Transverse colon (tissue), 4 donors: ENCODE results near the gene OR1N1. TPM values are rescaled to one million over a fixed set of nuclear protein-coding genes. Genes with fewer than 3 reads are reported as not detected.

Experiments
- DNase-seq: peaks from one replicate; pipeline ENCODE4 v3.0.0-alpha.2; 2019
- H3K27ac ChIP-seq, 4 donors: fragments of 200-600 bp; sonication (generic); 2 replicates each; pipeline ENCODE4 v1.5.1; 2016 to 2018; ENCODE audit warnings: inconsistent platforms in 4 of 4
- H3K27me3 ChIP-seq: fragments of 200-600 bp; sonication (generic); 2 replicates; pipeline ENCODE4 v1.5.1; 2017; ENCODE audit warnings: inconsistent platforms
- H3K36me3 ChIP-seq, 4 donors: fragments of 200-600 bp; sonication (generic); 2 replicates each; pipeline ENCODE4 v1.5.1; 2017 to 2019; ENCODE audit warnings: inconsistent platforms in 4 of 4
- H3K4me1 ChIP-seq, 4 donors: fragments of 200-600 bp; sonication (generic); 2 replicates each; pipeline ENCODE4 v1.5.1; 2017 to 2020; ENCODE audit warnings: inconsistent platforms in 4 of 4
- H3K4me3 ChIP-seq, 4 donors: fragments of 200-600 bp; sonication (generic); 1 replicate in 1 of 4; 2 replicates in 3 of 4; pipeline versions ENCODE4 v1.5.1 to v1.6.1; 2017 to 2019; ENCODE audit warnings: inconsistent platforms in 4 of 4
- H3K9me3 ChIP-seq, 2 donors: fragments of 200-600 bp; sonication (generic); 2 replicates each; pipeline ENCODE4 v1.5.1; 2017 to 2019; ENCODE audit warnings: inconsistent platforms in 2 of 2
- EP300 ChIP-seq: sonication (generic); formaldehyde crosslinking; IDR thresholded peaks from one replicate; pipeline ENCODE4 v1.6.1; 2017; ENCODE audit warnings: antibody characterized with exemption, low read depth
- POLR2A ChIP-seq: fragments of 450-650 bp; IDR thresholded peaks from one replicate; pipeline ENCODE4 v1.6.1; 2016; ENCODE audit warnings: antibody characterized with exemption, mild to moderate bottlenecking, moderate library complexity
- POLR2AphosphoS5 ChIP-seq, 3 donors: sonication (generic); formaldehyde crosslinking; IDR thresholded peaks; one replicate each; pipeline ENCODE4 v1.6.1; 2016; ENCODE audit warnings: antibody characterized with exemption in 3 of 3
- WGBS, 2 donors: methylation state at CpG; one replicate each; pipeline ENCODE4 v1.1.5; 2018; ENCODE audit warnings: low coverage in 1 of 2; 5-methylcytosine and 5-hydroxymethylcytosine counted together
- in situ Hi-C, 4 donors: fragments of 200-750 bp; cut with MboI; loops; one replicate each; pipeline versions ENCODE4 v1.15.0 to v1.15.1; 2017; ENCODE audit warnings: low sequenced_read_pairs in 3 of 4, low pct_ligation_motif_present in 1 of 4, low pct_unique_long_range_greater_than_20kb in 1 of 4
- intact Hi-C: fragments of 100-400 bp; cut with DNase I; formaldehyde crosslinking; loops from one replicate; pipeline ENCODE4 v1.15.1; 2023; ENCODE audit warnings: low total_unique reads
- total RNA-seq, 4 donors: library from RNA; depleted of rRNA; stranded (reverse); fragments of >200 nt; gene quantifications; one replicate each; pipeline ENCODE4 v1.1.0, GENCODE V29; 2016
- TF ChIP-seq, protein P1 (sequence below), 5 experiments: fragments of 200-600 bp in 3 of 5; fragments of 450-650 bp in 2 of 5; sonication (generic) in 3 of 5; IDR thresholded peaks; 1 replicate in 2 of 5; 2 replicates in 3 of 5; pipeline ENCODE4 v1.5.1; 2016 to 2017; ENCODE audit warnings: antibody characterized with exemption in 5 of 5, inconsistent platforms in 3 of 5, mild to moderate bottlenecking in 2 of 5, moderate library complexity in 1 of 5

Gene OR1N1
- total RNA-seq, 4 donors from 2014 or later, result not detected

DNA sequence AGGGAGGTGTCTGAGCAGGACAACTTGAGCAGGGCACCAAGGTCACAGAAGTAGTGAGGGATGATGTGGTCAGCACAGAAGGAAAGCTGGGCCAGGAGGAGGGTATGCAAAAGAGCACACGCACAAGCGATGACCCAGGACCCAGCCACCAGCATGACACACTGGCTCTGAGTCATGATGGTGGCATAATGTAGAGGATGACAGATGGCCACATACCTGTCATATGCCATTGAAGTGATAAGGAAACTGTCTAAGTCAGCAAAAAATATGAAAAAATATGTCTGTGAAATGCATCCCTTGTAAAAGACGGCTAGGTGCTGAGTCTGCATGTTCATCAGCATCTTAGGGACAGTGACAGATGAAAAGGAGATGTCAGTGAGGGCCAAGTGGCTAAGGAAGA is 49.7 kb downstream of the OR1N1 start:
- intact Hi-C loops, result no loop called here
- no peak overlapping the region for H3K27ac ChIP-seq

More for the DNA sequence above, 49.7 kb downstream of the OR1N1 start:
- Histone ChIP-seq H3K27me3 (no peaks in the 10 kb centered on the region), H3K9me3 (no peaks in the 10 kb centered on the region), H3K4me3 (no peak overlapping the region), H3K36me3 (no peaks in the 10 kb centered on the region), H3K4me1 (no peaks in the 10 kb centered on the region)
- TF ChIP-seq POLR2A, result no peak
- no peak for TF ChIP-seq POLR2AphosphoS5 (IDR thresholded peaks at IDR 0.05)
- TF ChIP-seq EP300, result no peak
- TF ChIP-seq, protein P1, sequence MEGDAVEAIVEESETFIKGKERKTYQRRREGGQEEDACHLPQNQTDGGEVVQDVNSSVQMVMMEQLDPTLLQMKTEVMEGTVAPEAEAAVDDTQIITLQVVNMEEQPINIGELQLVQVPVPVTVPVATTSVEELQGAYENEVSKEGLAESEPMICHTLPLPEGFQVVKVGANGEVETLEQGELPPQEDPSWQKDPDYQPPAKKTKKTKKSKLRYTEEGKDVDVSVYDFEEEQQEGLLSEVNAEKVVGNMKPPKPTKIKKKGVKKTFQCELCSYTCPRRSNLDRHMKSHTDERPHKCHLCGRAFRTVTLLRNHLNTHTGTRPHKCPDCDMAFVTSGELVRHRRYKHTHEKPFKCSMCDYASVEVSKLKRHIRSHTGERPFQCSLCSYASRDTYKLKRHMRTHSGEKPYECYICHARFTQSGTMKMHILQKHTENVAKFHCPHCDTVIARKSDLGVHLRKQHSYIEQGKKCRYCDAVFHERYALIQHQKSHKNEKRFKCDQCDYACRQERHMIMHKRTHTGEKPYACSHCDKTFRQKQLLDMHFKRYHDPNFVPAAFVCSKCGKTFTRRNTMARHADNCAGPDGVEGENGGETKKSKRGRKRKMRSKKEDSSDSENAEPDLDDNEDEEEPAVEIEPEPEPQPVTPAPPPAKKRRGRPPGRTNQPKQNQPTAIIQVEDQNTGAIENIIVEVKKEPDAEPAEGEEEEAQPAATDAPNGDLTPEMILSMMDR (IDR thresholded peaks at IDR 0.05), result no peak
- no peak for DNase-seq
- in situ Hi-C loops, result no loop called here
- 87 to 90% methylated on average over 3 of the region's 3 CpGs for WGBS, 2 donors

Other genes with a start within 250 kb of the OR1N1 start
- 10 to 100 TPM; 14.2 to 27.9 (median 20.2) TPM for gene PTGS1, start 156.3 kb downstream of the OR1N1 start, total RNA-seq
- gene OR1J1, start 49.4 kb downstream of the OR1N1 start, total RNA-seq, result not detected
- not detected for gene OR1J2, start 16.5 kb downstream of the OR1N1 start, total RNA-seq
- gene OR1J4, start 8.2 kb downstream of the OR1N1 start, total RNA-seq, result not detected
- gene OR1N2, start 25.8 kb upstream of the OR1N1 start, total RNA-seq, result not detected
- gene OR1L8, start 56.1 kb upstream of the OR1N1 start, total RNA-seq, result not detected
- not detected for gene OR1Q1, start 87.4 kb upstream of the OR1N1 start, total RNA-seq
- not detected for gene OR1B1, start 130.3 kb upstream of the OR1N1 start, total RNA-seq
- gene OR1L1, start 134.4 kb upstream of the OR1N1 start, total RNA-seq, result not detected
- gene OR1L3, start 147.8 kb upstream of the OR1N1 start, total RNA-seq, result not detected
- not detected for gene OR1L4, start 196.7 kb upstream of the OR1N1 start, total RNA-seq
- gene OR1L6, start 215.0 kb upstream of the OR1N1 start, total RNA-seq, result not detected